Hepatocyte (in vitro differentiated cells): ENCODE results near the gene SERINC2.

ENCODE experiments used
- EZH2 ChIP-seq: fragments of 200-600 bp; sonication (generic); IDR thresholded peaks from 2 replicates; pipeline ENCODE4 v1.6.1; 2016; ENCODE audit warnings: antibody characterized with exemption, mild to moderate bottlenecking, borderline replicate concordance
- EZH2phosphoT487 ChIP-seq: fragments of 200-600 bp; sonication (generic); IDR thresholded peaks from one replicate; pipeline ENCODE4 v1.6.1; 2018; ENCODE audit warnings: antibody characterized with exemption, mild to moderate bottlenecking, low read depth, moderate library complexity; ENCODE audit not compliant: unreplicated experiment, severe bottlenecking
- TF ChIP-seq, protein P1 (sequence below): fragments of 200-600 bp; sonication (generic); IDR thresholded peaks from 2 replicates; pipeline ENCODE4 v1.5.1; 2016; ENCODE audit warnings: antibody characterized with exemption, mild to moderate bottlenecking; ENCODE audit not compliant: poor library complexity

- TF ChIP-seq, protein P1, sequence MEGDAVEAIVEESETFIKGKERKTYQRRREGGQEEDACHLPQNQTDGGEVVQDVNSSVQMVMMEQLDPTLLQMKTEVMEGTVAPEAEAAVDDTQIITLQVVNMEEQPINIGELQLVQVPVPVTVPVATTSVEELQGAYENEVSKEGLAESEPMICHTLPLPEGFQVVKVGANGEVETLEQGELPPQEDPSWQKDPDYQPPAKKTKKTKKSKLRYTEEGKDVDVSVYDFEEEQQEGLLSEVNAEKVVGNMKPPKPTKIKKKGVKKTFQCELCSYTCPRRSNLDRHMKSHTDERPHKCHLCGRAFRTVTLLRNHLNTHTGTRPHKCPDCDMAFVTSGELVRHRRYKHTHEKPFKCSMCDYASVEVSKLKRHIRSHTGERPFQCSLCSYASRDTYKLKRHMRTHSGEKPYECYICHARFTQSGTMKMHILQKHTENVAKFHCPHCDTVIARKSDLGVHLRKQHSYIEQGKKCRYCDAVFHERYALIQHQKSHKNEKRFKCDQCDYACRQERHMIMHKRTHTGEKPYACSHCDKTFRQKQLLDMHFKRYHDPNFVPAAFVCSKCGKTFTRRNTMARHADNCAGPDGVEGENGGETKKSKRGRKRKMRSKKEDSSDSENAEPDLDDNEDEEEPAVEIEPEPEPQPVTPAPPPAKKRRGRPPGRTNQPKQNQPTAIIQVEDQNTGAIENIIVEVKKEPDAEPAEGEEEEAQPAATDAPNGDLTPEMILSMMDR, result no peak
- TF ChIP-seq EZH2, result no peak
- TF ChIP-seq EZH2phosphoT487, result no peak
These were observed 57.8 kb downstream of the SERINC2 start for GRCh38 chr1:31470794-31471315.
